ENCODE measurements around the gene TBC1D14.
A peak's percentile ranks its signal among the peaks of the same experiment; 100 is the strongest.

Gene TBC1D14

DNA sequence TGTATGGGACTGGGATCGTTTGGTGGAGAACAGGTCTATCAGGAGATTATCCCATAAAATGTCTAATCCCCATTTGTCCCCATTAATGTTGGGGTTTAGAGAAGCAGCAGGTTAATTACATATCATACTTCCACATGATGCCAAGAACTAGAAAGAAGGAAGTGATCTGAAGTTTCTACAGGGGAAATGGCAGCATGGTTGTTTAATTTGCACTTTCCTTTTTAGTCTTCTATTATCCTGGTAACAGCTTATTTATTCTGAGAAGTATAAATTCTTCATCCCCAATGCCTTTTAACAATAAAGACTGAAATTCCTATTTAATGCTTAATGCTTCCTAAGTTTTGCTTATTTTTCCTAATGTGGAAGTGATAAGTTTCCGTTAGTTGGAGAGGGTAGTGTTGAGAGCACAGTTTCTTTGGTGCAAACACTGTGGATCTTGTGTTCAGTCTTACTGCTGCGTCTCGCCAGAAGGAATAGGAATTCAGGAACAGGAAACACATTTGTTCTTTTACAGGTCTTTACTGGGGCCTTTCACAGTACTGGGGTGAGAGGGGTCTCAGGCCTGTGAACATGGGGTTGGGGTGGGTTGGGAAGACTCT lies 74.0 kb downstream of the TBC1D14 start:
- H3K4me3 ChIP-seq = no peak overlapping the region
- H3K4me1 ChIP-seq = peaks cover 34% of the 10 kb centered on the region
- in situ Hi-C loops (cut with MboI; ENCODE audit: low sequenced_read_pairs) = no loop called here
- DNase-seq (ENCODE audit: low spot score in 2 of 2) = no peak
- no peaks in the 10 kb centered on the region for H3K9me3 ChIP-seq
- no peaks in the 10 kb centered on the region for H3K36me3 ChIP-seq (replicated peaks)
- no peaks in the 10 kb centered on the region for H3K27me3 ChIP-seq (ENCODE audit: low read depth)

DNA sequence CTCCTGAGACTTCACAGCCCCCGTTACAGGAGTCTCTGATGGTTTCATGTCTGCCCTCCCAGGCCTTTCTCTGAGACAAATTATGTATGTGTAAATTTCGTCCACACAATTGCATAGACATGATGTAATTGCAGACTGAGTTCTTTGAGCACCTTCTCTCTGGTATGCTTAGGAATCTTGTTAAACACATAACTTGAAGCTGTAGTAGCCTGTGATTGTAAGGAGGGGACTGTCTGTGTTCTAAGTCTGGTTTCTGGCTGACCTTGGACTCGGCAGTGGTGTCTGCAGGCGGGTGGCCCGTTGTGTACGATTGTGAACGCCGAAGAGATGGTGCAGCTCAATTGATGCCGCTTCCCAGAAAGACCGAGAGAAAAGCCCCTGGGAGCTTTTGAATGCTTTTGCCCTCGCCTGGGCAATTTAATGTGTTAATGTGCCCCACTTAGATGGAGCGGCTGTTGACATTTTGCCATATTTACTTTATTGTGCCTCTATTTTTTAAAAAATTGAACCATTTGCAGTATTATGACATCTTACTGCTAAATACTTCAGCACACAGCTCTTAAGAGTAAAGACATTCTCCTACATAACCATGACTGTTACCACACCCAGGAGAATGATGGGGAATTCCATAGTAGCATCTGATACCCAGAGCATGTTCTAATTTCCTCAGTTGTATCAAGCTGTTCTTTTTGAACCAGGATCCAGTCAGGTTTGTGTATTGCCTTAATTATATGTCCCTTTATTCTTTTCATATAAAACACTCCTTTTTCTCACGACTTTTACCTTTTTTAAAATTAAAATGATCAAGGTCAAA lies 75.2 kb downstream of the TBC1D14 start:
- DNase-seq (ENCODE audit: low spot score in 2 of 2) = peak; percentile 34 to 40
- no peaks in the 10 kb centered on the region for H3K36me3 ChIP-seq (replicated peaks)
- no peak overlapping the region for H3K4me3 ChIP-seq
- H3K27me3 ChIP-seq (ENCODE audit: low read depth) = no peaks in the 10 kb centered on the region
- in situ Hi-C loops (cut with MboI; ENCODE audit: low sequenced_read_pairs) = no loop called here
- H3K9me3 ChIP-seq = no peaks in the 10 kb centered on the region
- peaks cover 27% of the 10 kb centered on the region for H3K4me1 ChIP-seq

DNA sequence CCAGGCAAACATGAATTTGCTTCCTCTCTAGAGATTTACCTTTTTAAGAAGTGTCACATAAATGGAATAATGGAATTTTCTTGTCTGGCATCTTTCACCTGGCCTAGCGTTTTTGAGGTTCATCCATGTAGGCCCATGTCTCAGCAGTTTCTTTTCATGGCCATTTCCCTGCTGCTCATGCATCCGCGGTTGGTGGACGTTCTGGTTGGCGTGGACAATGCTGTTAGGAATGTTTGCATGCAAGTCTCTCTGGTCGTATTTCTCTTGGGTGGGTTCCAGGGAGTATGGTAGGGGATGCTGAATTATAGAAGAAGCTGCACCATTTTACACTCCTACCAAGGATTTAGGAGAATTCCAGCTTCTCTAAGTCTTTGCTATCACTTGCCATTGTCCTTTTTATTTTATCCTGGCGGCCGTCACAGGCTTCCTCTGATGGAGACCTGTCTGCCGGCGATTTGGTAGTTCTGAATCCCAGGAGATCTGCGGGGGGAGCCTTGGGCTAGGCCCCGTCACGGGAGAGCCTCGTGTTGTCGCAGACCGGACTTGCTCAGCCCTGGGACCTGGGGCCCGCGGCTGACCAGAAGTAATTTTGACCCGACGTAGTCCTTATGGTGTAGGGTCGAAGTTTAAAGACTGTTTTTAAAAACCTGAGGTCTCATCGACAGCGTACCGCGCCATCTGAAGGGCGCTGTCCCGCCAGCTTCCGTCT lies 76.6 kb downstream of the TBC1D14 start:
- in situ Hi-C loops (cut with MboI; ENCODE audit: low sequenced_read_pairs) = no loop called here
- peaks cover 27% of the 10 kb centered on the region for H3K4me1 ChIP-seq

DNA sequence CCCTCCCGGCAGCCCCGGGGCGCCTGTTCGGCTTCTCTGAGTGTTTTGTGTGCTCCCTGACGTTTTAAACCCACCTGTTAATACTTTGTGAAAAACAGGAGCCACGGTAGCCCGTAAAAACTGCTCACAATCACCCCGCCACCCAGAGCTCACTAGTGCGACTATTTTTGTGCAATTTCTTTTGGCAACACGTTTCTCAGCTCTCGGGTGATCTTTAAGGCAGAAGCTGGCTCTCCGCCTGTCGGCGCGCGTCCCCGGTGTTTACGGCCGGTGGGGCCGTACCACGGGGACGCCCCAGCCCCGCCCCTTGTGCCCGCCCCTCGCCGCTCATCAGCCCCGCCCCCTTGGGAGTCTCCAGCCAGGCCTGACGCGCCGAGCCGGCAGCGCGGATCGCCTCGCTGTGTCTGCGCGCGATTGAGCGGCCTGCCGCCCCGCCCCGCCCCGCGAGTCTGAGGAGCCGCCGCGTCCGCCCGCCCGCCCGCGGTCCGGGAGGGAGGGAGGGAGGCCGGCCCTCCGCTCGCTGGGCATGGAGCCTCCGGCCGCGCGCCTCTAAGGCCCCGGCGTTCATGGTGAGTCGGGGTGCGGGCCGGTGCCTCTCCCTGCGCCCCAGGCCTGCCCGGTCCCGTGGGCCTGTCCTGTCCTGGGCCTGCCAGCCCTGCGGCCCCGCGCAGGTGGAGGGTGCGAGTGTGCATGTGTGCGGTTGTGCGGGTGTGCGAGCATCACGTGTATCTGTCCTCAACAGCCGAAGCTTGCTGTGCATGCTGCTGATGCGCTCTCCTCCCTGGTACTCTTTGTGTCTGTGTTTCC lies 77.4 kb downstream of the TBC1D14 start:
- in situ Hi-C loops (cut with MboI; ENCODE audit: low sequenced_read_pairs) = no loop called here
- peak; percentile 90 to 95 for DNase-seq (ENCODE audit: low spot score in 2 of 2)
- no peaks in the 10 kb centered on the region; the same call in 1 of the 2 replicates for H3K36me3 ChIP-seq (replicated peaks)
- no peaks in the 10 kb centered on the region for H3K9me3 ChIP-seq
- no peaks in the 10 kb centered on the region for H3K27me3 ChIP-seq (ENCODE audit: low read depth)
- H3K4me3 ChIP-seq = peak overlapping the region; percentile 66
- H3K4me1 ChIP-seq = peaks cover 31% of the 10 kb centered on the region

More for the DNA sequence above, 76.6 kb downstream of the TBC1D14 start:
- Histone ChIP-seq H3K27me3 (ENCODE audit: low read depth) (no peaks in the 10 kb centered on the region), H3K9me3 (no peaks in the 10 kb centered on the region), H3K36me3 (replicated peaks) (no peaks in the 10 kb centered on the region), H3K4me3 (peak overlapping the region; percentile 66)
- peak in 1 of 2 experiments; percentile 57 for DNase-seq (ENCODE audit: low spot score in 2 of 2)

DNA sequence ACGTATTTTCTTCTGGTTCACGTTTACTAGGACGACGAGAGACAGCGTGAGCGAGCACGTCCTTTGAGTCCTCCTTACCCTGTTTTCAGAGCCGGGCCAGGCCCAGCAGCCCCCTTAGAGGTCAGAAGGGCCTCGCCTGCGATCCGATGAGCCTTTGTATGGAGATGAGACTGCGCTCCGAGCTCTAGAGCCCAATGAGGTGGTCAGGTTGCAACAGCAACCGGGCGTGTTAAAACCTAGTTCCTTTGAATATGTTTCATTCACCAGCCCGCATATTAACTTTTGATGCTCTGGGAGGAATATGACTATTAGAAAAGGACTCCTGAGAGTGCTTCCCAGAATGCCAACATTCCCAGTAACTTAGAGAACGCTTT lies 77.9 kb downstream of the TBC1D14 start:
- in situ Hi-C loops (cut with MboI; ENCODE audit: low sequenced_read_pairs) = no loop called here
- Histone ChIP-seq H3K4me1 (peaks cover 37% of the 10 kb centered on the region), H3K36me3 (replicated peaks) (peaks cover 4% of the 10 kb centered on the region), H3K9me3 (no peaks in the 10 kb centered on the region), H3K4me3 (peak overlapping the region; percentile 66), H3K27me3 (ENCODE audit: low read depth) (no peaks in the 10 kb centered on the region)
- peak in 1 of 2 experiments; percentile 38 for DNase-seq (ENCODE audit: low spot score in 2 of 2)

DNA sequence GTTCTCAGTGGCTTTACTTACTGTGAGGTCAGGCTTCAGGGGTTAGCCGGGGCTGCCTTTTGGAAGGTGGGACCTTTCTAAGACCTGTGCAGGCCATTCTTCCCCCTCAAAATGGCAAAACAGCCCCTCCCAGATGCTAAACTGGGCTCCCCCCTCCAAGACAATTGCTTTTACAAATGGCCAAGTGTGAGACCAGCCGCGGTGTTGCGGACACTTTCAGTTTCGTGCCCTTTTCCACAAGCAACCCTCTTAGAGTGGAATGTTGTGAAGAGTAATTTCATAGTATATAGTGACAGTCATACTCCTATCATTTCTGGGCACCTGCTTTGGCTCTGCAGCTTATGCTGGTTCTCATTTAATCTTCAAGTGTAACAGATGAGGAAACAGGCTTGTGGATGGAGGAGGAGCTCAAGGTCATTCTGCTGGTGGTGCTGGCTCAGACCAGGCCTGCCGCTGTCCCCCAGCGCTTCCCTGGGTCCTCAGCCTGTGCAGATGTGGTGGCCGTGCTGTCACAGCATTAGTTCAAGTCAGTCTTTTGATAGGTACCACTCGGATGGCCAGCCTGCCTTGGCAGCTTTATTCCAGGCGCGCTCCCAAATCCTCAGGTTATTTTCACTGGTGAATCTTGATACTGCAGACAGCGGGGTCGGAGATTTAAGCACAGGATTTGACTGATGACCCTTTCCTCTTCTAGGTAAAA lies 78.5 kb downstream of the TBC1D14 start:
- in situ Hi-C loops (cut with MboI; ENCODE audit: low sequenced_read_pairs) = no loop called here
- Histone ChIP-seq H3K4me1 (peaks cover 43% of the 10 kb centered on the region), H3K4me3 (peak overlapping the region; percentile 66), H3K9me3 (no peaks in the 10 kb centered on the region), H3K36me3 (replicated peaks) (peaks cover 4% of the 10 kb centered on the region), H3K27me3 (ENCODE audit: low read depth) (no peaks in the 10 kb centered on the region)
- DNase-seq (ENCODE audit: low spot score in 2 of 2) = no peak

DNA sequence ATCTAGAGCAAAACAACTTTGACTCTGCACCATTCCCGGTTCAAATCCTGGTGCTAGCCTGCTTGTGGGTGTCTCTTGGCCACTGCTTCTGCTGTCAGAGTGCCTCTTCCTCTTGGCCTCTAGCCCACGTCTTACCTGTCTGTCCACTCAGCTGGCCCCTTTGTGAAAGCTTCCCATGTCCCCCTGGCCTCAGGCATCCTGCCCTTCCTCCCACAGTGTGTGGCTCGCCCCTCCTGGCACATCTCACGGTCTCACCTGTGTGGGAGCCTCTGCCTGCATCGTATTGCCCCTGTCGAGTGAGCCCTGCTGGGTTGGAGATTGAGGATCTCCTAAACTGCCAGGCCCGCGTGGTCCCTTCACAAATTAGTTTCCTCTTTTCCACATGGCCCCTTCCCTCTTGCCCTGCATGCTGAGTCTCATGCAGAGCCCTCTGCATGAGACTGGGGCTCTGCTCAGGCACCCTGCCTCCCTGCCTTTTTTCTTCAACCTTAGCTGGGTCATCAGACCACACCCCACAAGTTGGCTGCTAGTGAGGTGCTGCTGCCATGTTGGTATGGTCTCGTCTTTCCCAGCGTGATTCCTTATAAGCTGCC lies 79.8 kb downstream of the TBC1D14 start:
- H3K27me3 ChIP-seq (ENCODE audit: low read depth) = no peaks in the 10 kb centered on the region
- peaks cover 46% of the 10 kb centered on the region for H3K4me1 ChIP-seq
- no peak overlapping the region for H3K4me3 ChIP-seq
- H3K9me3 ChIP-seq = no peaks in the 10 kb centered on the region
- H3K36me3 ChIP-seq (replicated peaks) = peaks cover 14% of the 10 kb centered on the region
- no peak for DNase-seq (ENCODE audit: low spot score in 2 of 2)
- in situ Hi-C loops (cut with MboI; ENCODE audit: low sequenced_read_pairs) = no loop called here

DNA sequence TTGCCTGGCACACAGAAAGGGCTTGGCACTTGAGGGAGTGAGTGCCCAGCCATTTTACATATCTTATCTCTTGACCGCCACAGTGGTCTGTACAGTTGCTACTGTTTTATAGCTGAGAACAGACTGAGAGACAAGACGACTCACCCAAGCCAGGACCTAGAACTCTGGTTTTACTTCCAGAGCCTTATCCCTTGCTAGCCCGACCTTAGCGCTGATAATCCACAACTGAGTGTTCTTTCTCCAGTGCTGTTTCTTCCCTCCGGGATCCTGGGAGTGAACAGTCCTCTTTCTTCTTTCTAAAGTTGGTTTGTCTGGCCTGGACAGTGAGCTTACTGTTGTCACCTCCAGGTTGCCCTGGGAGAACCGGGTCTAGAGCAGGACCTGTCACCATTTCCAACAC lies 81.0 kb downstream of the TBC1D14 start:
- H3K4me1 ChIP-seq = peaks cover 34% of the 10 kb centered on the region
- H3K9me3 ChIP-seq = no peaks in the 10 kb centered on the region
- in situ Hi-C loops (cut with MboI; ENCODE audit: low sequenced_read_pairs) = no loop called here
- no peaks in the 10 kb centered on the region for H3K27me3 ChIP-seq (ENCODE audit: low read depth)
- no peak for DNase-seq (ENCODE audit: low spot score in 2 of 2)
- peaks cover 20% of the 10 kb centered on the region for H3K36me3 ChIP-seq (replicated peaks)
- H3K4me3 ChIP-seq = no peak overlapping the region

DNA sequence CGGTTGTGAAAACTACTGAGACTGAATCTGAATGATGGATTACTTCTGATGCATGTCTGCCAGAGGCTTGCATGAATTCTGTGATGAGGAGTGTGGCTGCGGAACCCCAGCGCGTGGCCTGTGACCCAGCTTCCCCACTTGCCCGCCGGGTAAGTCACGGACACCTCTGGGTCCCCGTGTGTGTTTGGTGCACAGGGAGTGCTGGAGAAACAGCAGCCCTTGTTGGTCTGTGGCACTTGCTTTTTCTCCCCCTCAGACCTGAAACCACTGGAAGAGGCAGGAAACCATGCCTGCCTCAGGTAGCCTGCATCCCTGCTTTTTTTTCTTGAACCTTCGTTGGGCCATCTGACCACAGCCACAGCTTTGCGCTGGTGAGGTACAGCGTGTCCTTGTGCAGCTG lies 81.6 kb downstream of the TBC1D14 start:
- Histone ChIP-seq H3K4me1 (peaks cover 28% of the 10 kb centered on the region), H3K9me3 (no peaks in the 10 kb centered on the region), H3K4me3 (no peak overlapping the region), H3K36me3 (replicated peaks) (peaks cover 25% of the 10 kb centered on the region), H3K27me3 (ENCODE audit: low read depth) (no peaks in the 10 kb centered on the region)
- DNase-seq (ENCODE audit: low spot score in 2 of 2) = no peak
- in situ Hi-C loops (cut with MboI; ENCODE audit: low sequenced_read_pairs) = no loop called here

DNA sequence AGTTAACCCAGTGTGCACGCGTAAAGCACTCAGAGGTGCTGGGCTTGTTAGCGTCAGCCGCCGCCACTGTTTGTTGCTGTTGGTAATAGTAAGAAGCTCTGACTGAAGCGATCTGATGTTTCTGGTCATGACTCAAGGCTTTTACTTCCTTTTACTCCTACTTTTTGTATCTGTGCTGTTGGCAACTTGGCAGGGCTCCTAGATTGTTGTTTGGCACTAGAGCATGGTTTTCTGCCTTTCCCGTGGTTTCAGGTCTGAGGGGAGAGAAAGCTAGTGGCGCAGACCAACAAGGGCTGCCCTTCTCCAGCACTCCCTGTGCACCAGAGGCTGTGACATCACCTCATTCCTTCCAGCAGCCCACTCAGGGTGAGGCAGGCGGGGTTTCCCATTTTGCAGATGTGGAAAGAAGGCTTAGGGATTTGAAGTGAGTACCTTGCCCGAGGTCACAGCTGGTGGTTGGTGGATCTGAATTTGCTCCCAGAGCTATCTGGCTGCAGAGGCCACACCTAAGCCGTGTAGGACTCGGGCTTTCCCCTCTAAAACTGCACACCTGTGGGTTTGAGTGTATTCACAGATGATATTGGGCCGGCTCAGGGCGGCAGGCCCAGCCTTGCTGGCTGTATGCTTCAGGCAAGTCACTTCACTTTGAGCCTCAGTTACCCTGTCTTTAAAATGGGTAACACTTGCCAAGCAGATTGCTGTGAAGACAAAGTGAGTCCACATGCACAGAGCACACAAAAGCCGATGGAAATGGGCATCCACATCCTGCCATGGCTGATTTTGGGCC lies 82.3 kb downstream of the TBC1D14 start:
- peaks cover 31% of the 10 kb centered on the region for H3K36me3 ChIP-seq (replicated peaks)
- no peaks in the 10 kb centered on the region for H3K27me3 ChIP-seq (ENCODE audit: low read depth)
- no peaks in the 10 kb centered on the region for H3K9me3 ChIP-seq
- in situ Hi-C loops (cut with MboI; ENCODE audit: low sequenced_read_pairs) = no loop called here
- peaks cover 28% of the 10 kb centered on the region for H3K4me1 ChIP-seq
- no peak for DNase-seq (ENCODE audit: low spot score in 2 of 2)
- no peak overlapping the region for H3K4me3 ChIP-seq

DNA sequence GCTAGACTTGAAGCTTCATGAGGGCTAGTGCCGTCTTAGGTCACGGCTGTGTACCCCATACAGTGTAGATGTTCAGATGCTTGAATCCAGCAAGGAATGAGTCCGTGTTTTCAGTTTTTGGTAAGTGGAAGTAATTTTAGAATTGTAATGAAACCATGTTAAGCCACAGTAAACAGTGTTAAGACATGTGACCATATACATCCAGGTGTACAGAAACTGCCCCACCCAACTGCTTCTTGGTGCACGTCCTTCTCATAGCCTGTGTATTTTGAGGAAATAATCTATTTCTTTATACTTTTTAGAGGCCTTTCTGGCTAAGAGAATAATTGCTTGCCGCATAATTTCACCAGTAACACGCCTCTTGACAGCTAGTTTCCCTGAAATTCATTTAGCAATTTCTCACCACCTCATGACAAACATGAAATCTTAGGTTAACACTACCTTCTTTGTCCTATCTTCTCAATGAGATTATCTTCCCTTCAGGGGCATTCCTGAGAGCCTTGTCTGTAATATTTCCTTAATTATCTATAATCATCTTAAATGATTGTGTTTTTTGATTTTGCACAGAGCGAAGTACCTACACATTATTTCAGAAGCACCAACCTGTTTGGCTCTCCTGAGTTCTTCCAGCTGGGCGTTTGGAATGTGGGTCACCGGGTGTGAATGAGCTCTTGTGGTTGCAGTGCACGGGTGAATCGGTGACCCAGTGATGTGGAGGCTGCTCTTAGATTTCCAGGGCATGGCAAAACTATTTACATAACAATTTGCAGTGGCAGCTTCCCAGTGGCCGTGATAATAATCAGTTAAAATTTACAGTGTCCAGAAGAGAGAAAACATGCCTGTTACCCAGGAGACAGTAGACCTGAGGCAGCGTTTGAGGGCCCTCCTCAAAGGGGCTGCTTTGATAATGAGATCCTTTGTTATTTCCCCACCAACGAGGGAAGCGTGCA lies 83.4 kb downstream of the TBC1D14 start:
- no peaks in the 10 kb centered on the region for H3K27me3 ChIP-seq (ENCODE audit: low read depth)
- H3K36me3 ChIP-seq (replicated peaks) = peaks cover 38% of the 10 kb centered on the region
- H3K9me3 ChIP-seq = no peaks in the 10 kb centered on the region
- peak; percentile 72 to 80 for DNase-seq (ENCODE audit: low spot score in 2 of 2)
- H3K4me3 ChIP-seq = no peak overlapping the region
- in situ Hi-C loops (cut with MboI; ENCODE audit: low sequenced_read_pairs) = no loop called here
- H3K4me1 ChIP-seq = peaks cover 26% of the 10 kb centered on the region

All from HAP-1 (cell line).